HG03103 (cell line): ENCODE measurements around the gene FN3KRP.

Experiments
- ATAC-seq: cut with Tn5 transposase; IDR thresholded peaks from one replicate; pipeline ENCODE4 v1.9.1; 2021; ENCODE audit warnings: low read depth; ENCODE audit not compliant: unreplicated experiment

Gene FN3KRP

DNA sequence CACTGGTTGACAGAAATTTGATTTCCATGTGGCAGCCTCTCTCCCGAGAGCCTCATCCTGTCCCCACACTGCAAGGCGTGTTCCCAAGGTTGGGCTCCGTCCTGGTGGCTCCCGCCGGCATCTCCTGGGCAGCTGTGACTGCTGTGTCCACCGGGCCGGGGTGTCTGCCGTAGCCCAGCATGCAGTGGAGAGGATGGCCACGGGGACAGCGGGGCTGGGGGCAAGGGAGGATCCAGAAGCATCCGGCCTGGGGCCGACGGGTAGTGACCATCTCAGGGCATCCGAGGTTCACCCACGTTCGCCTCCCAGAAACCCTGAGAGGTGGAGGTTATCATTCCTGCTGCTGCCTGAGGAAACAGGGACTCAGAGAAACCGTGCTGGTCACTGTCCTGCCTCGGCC lies 10.8 kb upstream of the FN3KRP start:
- no peak for ATAC-seq

DNA sequence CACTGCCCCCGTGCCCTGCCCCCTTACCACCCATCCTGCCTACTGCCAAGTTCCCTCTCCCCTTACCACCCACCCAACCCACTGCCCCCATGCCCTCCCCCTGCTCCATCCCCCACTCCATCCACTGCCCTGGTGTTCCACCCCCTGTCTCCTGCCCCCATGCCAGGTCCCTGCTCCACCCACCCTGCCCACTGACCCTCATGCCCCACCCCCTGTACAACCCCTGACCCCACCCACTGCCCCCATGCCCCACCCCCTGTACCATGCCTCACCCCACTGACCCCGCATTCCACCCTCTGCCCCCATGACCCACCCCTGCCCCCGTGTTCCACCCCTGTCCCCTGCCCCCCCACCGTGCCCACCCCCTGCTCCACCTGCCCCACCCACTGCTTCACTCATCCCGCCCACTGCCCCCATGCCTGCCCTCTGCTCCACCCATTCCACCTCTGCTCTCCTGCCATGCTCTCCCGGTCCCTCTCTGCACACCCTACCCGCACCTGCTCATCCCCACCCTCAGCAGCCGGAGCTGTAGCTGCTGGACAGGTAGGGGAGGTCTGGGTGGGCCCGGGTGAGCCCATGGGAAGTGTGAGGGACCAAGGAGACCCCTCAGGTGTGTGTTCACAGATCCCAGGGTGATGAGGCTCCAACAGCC lies 7.4 kb upstream of the FN3KRP start:
- ATAC-seq = no peak

- ATAC-seq = no peak
Observed at GRCh38 chr17:82709676-82710498, 6.6 kb upstream of the FN3KRP start.

GRCh38 chr17:82710499-82711232 lies 5.8 kb upstream of the FN3KRP start:
- no peak for ATAC-seq

DNA sequence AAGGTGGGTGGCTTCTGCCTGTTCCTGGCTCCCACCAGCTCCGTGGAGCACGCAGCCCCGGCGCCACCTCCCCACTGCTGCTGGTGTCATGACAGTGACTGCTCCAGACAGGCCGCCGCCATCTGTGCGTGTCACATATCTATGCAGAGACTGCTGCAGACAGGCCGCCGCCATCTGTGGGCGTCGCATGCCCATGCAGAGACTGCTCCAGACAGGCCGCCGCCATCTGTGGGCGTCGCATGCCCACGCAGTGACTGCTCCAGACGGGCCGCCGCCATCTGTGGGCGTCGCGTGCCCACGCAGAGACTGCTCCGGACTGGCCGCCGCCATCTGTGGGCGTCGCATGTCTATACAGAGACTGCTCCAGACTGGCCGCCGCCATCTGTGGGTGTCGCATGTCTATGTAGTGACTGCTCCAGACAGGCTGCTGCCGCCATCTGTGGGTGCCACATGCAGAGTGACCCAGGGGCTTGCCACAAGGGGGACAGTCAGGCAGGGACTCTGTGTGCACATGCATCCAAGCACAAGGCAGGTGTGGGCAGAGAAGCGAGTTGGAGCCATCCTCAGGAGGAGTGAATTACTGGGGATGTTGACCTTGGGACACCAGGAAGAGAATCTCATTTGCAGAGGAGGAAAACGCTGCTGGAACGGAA lies 3.3 kb upstream of the FN3KRP start:
- no peak for ATAC-seq

- no peak for ATAC-seq
Observed at GRCh38 chr17:82718986-82719685, 2.6 kb downstream of the FN3KRP start.

- no peak for ATAC-seq
Observed at GRCh38 chr17:82720204-82720603, 3.7 kb downstream of the FN3KRP start.

DNA sequence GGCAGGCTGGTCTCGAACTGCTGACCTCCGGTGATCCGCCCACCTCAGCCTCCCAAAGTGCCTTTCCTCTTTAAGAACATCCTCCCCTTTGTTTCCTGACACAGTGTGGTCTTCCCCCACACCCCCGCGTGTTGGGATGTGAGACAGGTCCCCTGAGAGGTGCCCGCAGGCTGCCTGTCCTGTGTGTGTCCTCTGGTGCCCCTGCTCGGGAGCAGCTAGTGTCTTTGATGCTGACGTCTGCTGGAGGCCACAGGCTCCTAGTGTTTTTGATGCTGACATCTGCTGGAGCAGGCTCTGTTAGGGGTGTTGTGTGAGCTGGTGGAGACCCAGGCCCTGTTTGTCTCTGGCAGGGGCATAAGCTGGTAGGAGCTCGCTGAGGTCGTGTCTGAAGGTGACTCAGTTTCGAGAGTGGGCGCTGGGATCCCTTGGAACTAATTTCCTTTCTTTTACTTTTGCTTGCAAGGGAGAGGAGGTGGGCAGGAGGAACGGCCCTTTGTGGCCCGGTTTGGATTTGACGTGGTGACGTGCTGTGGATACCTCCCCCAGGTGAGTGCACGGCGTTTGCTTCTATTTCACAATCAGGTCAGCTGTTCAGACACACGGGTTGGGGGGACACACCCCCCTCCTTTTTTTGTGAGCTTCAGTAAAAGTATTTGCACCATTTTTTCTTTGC lies 6.0 kb downstream of the FN3KRP start:
- no peak for ATAC-seq

GRCh38 chr17:82723169-82723807 lies 6.8 kb downstream of the FN3KRP start:
- ATAC-seq = no peak

- ATAC-seq = no peak
Observed at GRCh38 chr17:82726427-82726826, 9.9 kb downstream of the FN3KRP start.

- ATAC-seq = no peak
Observed at GRCh38 chr17:82729479-82730260, 13.2 kb downstream of the FN3KRP start.

- no peak for ATAC-seq
Observed at GRCh38 chr17:82732118-82732743, 15.7 kb downstream of the FN3KRP start.

- ATAC-seq = no peak
Observed at GRCh38 chr17:82734987-82735866, 18.7 kb downstream of the FN3KRP start, which contains the start of gene FN3K. FN3K (plus strand) TSS chr17:82735615; CDS start chr17:82735637, 22 bp downstream.

DNA sequence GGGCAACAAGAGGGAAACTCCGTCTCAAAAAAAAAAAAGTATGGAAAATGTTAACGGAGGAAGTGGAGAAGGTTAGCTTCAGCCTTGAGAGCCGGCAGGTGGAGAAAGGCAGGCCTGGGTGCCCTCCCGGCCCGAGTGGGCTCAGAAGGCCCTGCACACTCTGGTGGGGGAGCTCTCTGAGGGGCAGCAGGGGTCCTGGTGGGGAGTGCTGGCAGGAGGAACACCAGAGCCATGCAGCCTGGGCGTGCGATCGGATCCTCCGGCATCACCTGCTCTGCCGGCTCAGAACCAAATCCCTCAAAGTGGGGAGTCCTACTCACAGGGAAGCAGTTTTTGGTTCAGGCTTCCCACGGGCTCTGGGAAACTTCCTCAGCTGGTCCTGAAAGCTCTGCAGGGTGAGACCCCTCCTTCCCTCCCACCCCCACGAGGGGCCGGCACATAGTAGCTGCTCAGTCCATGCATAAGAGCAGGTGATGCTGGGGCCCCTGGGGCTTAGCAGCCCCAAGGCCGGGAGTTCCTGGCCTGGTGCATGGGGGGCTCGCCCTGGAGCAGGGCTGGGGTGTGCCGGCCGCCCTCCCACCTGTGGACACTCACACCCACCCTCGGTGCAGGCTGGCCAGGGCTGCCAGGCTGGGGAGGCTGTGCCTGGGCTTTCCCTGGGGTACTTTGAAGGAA lies 20.1 kb downstream of the FN3KRP start:
- no peak for ATAC-seq

- ATAC-seq = no peak
Observed at GRCh38 chr17:82737967-82738877, 21.7 kb downstream of the FN3KRP start.
